ENCODE measurements around the gene TTBK1. TPM values are rescaled to one million over a fixed set of nuclear protein-coding genes. Genes with fewer than 3 reads are reported as not detected.

Gene TTBK1
- total and polyA plus RNA-seq, 10 of the 15 experiments (the other 5 are each of a cell fraction or from before 2014, with no cell fraction given): 0.05 to 0.27 TPM; not detected in 8

DNA sequence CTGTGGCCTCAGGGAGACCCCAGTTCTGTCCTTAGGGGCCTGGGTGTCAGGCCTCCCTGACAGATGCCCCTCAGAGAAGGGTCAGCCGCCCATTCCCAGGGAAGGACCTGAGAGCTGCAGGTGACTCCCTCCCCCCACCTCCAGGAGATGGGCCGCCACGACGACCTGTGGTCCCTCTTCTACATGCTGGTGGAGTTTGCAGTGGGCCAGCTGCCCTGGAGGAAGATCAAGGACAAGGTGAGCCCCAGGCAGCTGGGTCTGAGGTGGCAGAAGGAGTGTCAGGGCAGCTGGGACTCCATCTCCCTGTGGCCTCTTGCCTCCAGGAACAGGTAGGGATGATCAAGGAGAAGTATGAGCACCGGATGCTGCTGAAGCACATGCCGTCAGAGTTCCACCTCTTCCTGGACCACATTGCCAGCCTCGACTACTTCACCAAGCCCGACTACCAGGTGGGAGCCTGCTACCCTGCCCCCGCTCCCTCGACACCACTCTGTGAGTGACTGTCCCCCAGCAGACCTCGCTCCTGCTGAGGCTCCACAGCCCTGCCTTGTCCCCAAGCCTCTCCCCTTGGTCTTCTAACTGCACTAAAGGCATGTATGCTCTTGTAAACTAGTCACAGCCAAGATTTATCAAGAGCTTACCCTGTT, 12.2 kb downstream of the TTBK1 start:
- BruUV-seq (replicated peaks): no TSS peak
- ChIA-PET SMC1A (ENCODE audit: uncharacterized antibody, unreplicated experiment) (interaction anchor here (1.0 to 1.3 kb wide), 3 partner anchors 109 to 181 kb away, joined by 3 read pairs; no protein-coding TSS in a partner anchor), CTCF (interaction anchor here (1.0 kb wide), 1 partner anchor 42 kb away, joined by 3 read pairs; no protein-coding TSS in a partner anchor), RAD21 (ENCODE audit: unreplicated experiment) (interaction anchor here (0.8 to 2.9 kb wide), 4 partner anchors 8 to 138 kb away, joined by 3 to 8 read pairs (median 3); partner anchors contain the start of gene DNPH1), POLR2A (interaction anchor here (0.6 kb wide), 1 partner anchor 78 kb away, joined by 6 read pairs; no protein-coding TSS in a partner anchor)
- H3K27ac ChIP-seq (ENCODE audit: control insufficient read depth, insufficient read depth): no peak overlapping the region
- H3K4me1 ChIP-seq (ENCODE audit: control insufficient read depth, insufficient read depth, low read length): peaks cover 14% of the 10 kb centered on the region
- H3K4me2 ChIP-seq (ENCODE audit: control insufficient read depth, insufficient read depth): no peak overlapping the region
- ATAC-seq: no peak
- no peaks in the 10 kb centered on the region for H3K36me3 ChIP-seq (ENCODE audit: control insufficient read depth in 2 of 2, insufficient read depth in 2 of 2, low read length in 1 of 2)
- 57% methylated on average over 11 of the region's 11 CpGs for whole genome bisulfite sequencing (ENCODE audit: insufficient coverage, insufficient replicate concordance, low lambda C conversion rate, missing lambda C conversion rate)
- H3K4me3 ChIP-seq: no peak overlapping the region
- H3K9ac ChIP-seq (ENCODE audit: control insufficient read depth, insufficient read depth, low read length): no peak overlapping the region
- no peaks in the 10 kb centered on the region for H4K20me1 ChIP-seq (ENCODE audit: control insufficient read depth, insufficient read depth)
- H3K27me3 ChIP-seq (replicated peaks in 1 of 2; ENCODE audit: control insufficient read depth in 2 of 2, insufficient read depth in 2 of 2, low read length in 1 of 2): peaks cover 0 to 3% of the 10 kb centered on the region in 2 experiments; a peak in 1 of 4 replicates
- TF ChIP-seq HDGF (IDR thresholded peaks at IDR 0.05): no peak
- no peak overlapping the region for H2AFZ ChIP-seq (ENCODE audit: control insufficient read depth, low read depth, low read length)
- intact Hi-C loops (cut with micrococcal nuclease; ENCODE audit: unreplicated experiment): no loop called here
- DNase-seq (ENCODE audit: low read depth, low spot score): no peak
- H3K79me2 ChIP-seq (ENCODE audit: control insufficient read depth, insufficient read depth, low read length): no peaks in the 10 kb centered on the region
- no peaks in the 10 kb centered on the region for H3K9me3 ChIP-seq (replicated peaks; ENCODE audit: control insufficient read depth, insufficient read depth, low read length)
- in situ Hi-C loops (cut with MboI): loop anchor here (5.0 kb wide), 1 partner anchor 252 kb away; no protein-coding TSS in a partner anchor
- no peak for FAIRE-seq

GRCh38 chr6:43256670-43257366, 13.5 kb downstream of the TTBK1 start:
- in situ Hi-C loops (cut with MboI): loop anchor here (5.0 kb wide), 1 partner anchor 250 kb away; no protein-coding TSS in a partner anchor
- Histone ChIP-seq H3K27me3 (replicated peaks in 1 of 2; ENCODE audit: control insufficient read depth in 2 of 2, insufficient read depth in 2 of 2, low read length in 1 of 2) (no peaks in the 10 kb centered on the region; a peak in 1 of 4 replicates), H2AFZ (ENCODE audit: control insufficient read depth, low read depth, low read length) (no peak overlapping the region), H3K27ac (ENCODE audit: control insufficient read depth, insufficient read depth) (no peak overlapping the region), H4K20me1 (ENCODE audit: control insufficient read depth, insufficient read depth) (no peaks in the 10 kb centered on the region), H3K4me1 (ENCODE audit: control insufficient read depth, insufficient read depth, low read length) (peaks cover 5% of the 10 kb centered on the region), H3K79me2 (ENCODE audit: control insufficient read depth, insufficient read depth, low read length) (no peaks in the 10 kb centered on the region), H3K9me3 (replicated peaks; ENCODE audit: control insufficient read depth, insufficient read depth, low read length) (no peaks in the 10 kb centered on the region), H3K36me3 (ENCODE audit: control insufficient read depth in 2 of 2, insufficient read depth in 2 of 2, low read length in 1 of 2) (no peaks in the 10 kb centered on the region), H3K9ac (ENCODE audit: control insufficient read depth, insufficient read depth, low read length) (no peak overlapping the region), H3K4me2 (ENCODE audit: control insufficient read depth, insufficient read depth) (no peak overlapping the region), H3K4me3 (no peak overlapping the region)
- DNase-seq (ENCODE audit: low read depth, low spot score) (no peak), FAIRE-seq (peak; percentile 35), ATAC-seq (no peak; the same call in 2 of the 3 replicates)
- ChIA-PET CTCF (no interaction called here), SMC1A (ENCODE audit: uncharacterized antibody, unreplicated experiment) (interaction anchor here (1.1 to 1.6 kb wide), 4 partner anchors 82 to 134 kb away, joined by 3 to 5 read pairs (median 3); no protein-coding TSS in a partner anchor), POLR2A (no interaction called here), RAD21 (ENCODE audit: unreplicated experiment) (interaction anchor here (0.8 to 2.9 kb wide), 4 partner anchors 10 to 99 kb away, joined by 3 to 8 read pairs (median 3); partner anchors contain the start of gene DNPH1)
- no TSS peak for BruUV-seq (replicated peaks)
- 70% methylated on average over 9 of the region's 9 CpGs for WGBS (ENCODE audit: insufficient coverage, insufficient replicate concordance, low lambda C conversion rate, missing lambda C conversion rate)
- no peak for TF ChIP-seq FOXM1 (IDR thresholded peaks at IDR 0.05; ENCODE audit: low read depth, low read length)
- TF ChIP-seq, protein P1, sequence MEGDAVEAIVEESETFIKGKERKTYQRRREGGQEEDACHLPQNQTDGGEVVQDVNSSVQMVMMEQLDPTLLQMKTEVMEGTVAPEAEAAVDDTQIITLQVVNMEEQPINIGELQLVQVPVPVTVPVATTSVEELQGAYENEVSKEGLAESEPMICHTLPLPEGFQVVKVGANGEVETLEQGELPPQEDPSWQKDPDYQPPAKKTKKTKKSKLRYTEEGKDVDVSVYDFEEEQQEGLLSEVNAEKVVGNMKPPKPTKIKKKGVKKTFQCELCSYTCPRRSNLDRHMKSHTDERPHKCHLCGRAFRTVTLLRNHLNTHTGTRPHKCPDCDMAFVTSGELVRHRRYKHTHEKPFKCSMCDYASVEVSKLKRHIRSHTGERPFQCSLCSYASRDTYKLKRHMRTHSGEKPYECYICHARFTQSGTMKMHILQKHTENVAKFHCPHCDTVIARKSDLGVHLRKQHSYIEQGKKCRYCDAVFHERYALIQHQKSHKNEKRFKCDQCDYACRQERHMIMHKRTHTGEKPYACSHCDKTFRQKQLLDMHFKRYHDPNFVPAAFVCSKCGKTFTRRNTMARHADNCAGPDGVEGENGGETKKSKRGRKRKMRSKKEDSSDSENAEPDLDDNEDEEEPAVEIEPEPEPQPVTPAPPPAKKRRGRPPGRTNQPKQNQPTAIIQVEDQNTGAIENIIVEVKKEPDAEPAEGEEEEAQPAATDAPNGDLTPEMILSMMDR (IDR thresholded peaks at IDR 0.05 in 2 of 3, conservative IDR thresholded peaks at IDR 0.05 in 1 of 3; ENCODE audit: control insufficient read depth in 2 of 3, extremely low read depth in 1 of 3, insufficient read depth in 1 of 3, low read depth in 3 of 3, low read length in 3 of 3): no peak
- TF ChIP-seq NR2F1 (conservative IDR thresholded peaks at IDR 0.05): no peak
- no peak for TF ChIP-seq RAD51 (IDR thresholded peaks at IDR 0.05)
- TF ChIP-seq SIX5 (IDR thresholded peaks at IDR 0.05; ENCODE audit: low read depth, low read length, severe bottlenecking): no peak
- intact Hi-C loops (cut with micrococcal nuclease; ENCODE audit: unreplicated experiment): no loop called here

All from GM12878 (cell line).